ENCODE results near the gene COL2A1. TPM values are rescaled to one million over a fixed set of nuclear protein-coding genes. Genes with fewer than 3 reads are reported as not detected.

COL2A1 gene
- total and polyA plus RNA-seq, 2 donors (not counting 3 experiments of a cell fraction or from before 2014, with no cell fraction given), result not detected

- FAIRE-seq (no peak), DNase-seq (ENCODE audit: low read depth, low spot score) (no peak)
- Histone ChIP-seq H3K9me1 (replicated peaks; ENCODE audit: control insufficient read depth, extremely low read depth, insufficient read depth, low read length) (no peaks in the 10 kb centered on the region), H3K4me1 (ENCODE audit: control insufficient read depth, extremely low read depth, insufficient read depth, low read length) (no peaks in the 10 kb centered on the region), H3K4me3 (replicated peaks in 1 of 3; ENCODE audit: insufficient read depth in 1 of 3, low read depth in 1 of 3, low read length in 3 of 3) (no peak overlapping the region), H3K9ac (replicated peaks; ENCODE audit: extremely low read depth, insufficient read depth, low read length) (no peak overlapping the region), H2AFZ (ENCODE audit: low read depth, low read length) (no peak overlapping the region), H3K27ac (ENCODE audit: insufficient read depth, low read depth, low read length) (no peak overlapping the region), H3K4me2 (ENCODE audit: insufficient read depth, low read length) (no peak overlapping the region), H3K79me2 (ENCODE audit: control insufficient read depth, insufficient read depth, low read length) (no peaks in the 10 kb centered on the region), H3K36me3 (ENCODE audit: control insufficient read depth in 2 of 2, extremely low read depth in 1 of 2, insufficient read depth in 2 of 2, low read length in 2 of 2) (no peaks in the 10 kb centered on the region), H4K20me1 (replicated peaks; ENCODE audit: control insufficient read depth, extremely low read depth, insufficient read depth, low read length) (no peaks in the 10 kb centered on the region), H3K27me3 (ENCODE audit: control insufficient read depth in 2 of 2, insufficient read depth in 2 of 2, low read length in 2 of 2) (peaks cover 0 to 2% of the 10 kb centered on the region in 2 experiments), H3K9me3 (replicated peaks; ENCODE audit: control insufficient read depth, insufficient read depth, low read length) (no peaks in the 10 kb centered on the region)
- no TSS peak for BruUV-seq (replicated peaks)
- dilution Hi-C loops (cut with MboI; ENCODE audit: extremely low pct_ligation_motif_present, low sequenced_read_pairs) (no loop called here), intact Hi-C loops (cut with micrococcal nuclease) (no loop called here)
- ChIA-PET POLR2A (no interaction called here), CTCF (interaction anchor here (0.5 to 2.1 kb wide), 3 partner anchors 9 to 616 kb away, joined by 3 to 8 read pairs (median 4); partner anchors contain the start of gene TMEM106C)
- TF ChIP-seq EZH2 (IDR thresholded peaks at IDR 0.05; ENCODE audit: borderline replicate concordance, low read depth, low read length, severe bottlenecking) (no peak), MYC (IDR thresholded peaks at IDR 0.05; ENCODE audit: low read depth, low read length) (no peak), POLR2A (IDR thresholded peaks at IDR 0.05; ENCODE audit: low read depth, low read length) (no peak), FOS (IDR thresholded peaks at IDR 0.05; ENCODE audit: borderline replicate concordance, insufficient read depth, low read length) (no peak), POLR2AphosphoS5 (IDR thresholded peaks at IDR 0.05; ENCODE audit: insufficient read depth, low read depth, low read length) (no peak), CTCF (IDR thresholded peaks at IDR 0.05; ENCODE audit: extremely low read depth in 1 of 2, insufficient read depth in 1 of 2, low read depth in 1 of 2, low read length in 2 of 2) (no peak), JUN (IDR thresholded peaks at IDR 0.05; ENCODE audit: borderline replicate concordance, insufficient read depth, insufficient read length, low read depth) (no peak), GATA2 (IDR thresholded peaks at IDR 0.05; ENCODE audit: insufficient read depth, insufficient read length, low read depth, low read length) (no peak)
- TF ChIP-seq, protein P1, sequence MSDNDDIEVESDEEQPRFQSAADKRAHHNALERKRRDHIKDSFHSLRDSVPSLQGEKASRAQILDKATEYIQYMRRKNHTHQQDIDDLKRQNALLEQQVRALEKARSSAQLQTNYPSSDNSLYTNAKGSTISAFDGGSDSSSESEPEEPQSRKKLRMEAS (IDR thresholded peaks at IDR 0.05; ENCODE audit: insufficient read depth, insufficient read length), result no peak
Observed at GRCh38 chr12:47979686-47980085, 24.6 kb downstream of the COL2A1 start.

All from endothelial cell of umbilical vein (primary cell).